HepG2 (cell line): Measurements from ENCODE around the gene OSBPL3. TPM values are rescaled to one million over a fixed set of nuclear protein-coding genes. Genes with fewer than 3 reads are reported as not detected.

ENCODE experiments used
- ATAC-seq: fragments of 200-7000 bp; cut with Tn5 transposase; 3 replicates; pipeline ENCODE4 v1.9.1; 2020; ENCODE audit warnings: mild to moderate bottlenecking, moderate library complexity
- BruUV-seq: library from RNA; stranded (reverse); fragments of 400-500 nt; replicated peaks from 2 replicates; lab custom pipeline; 2021; lab: Mats Ljungman, UMichigan
- CTCF ChIA-PET: fragments of 300-600 bp; formaldehyde crosslinking; extraction: SDS; loops from one replicate; lab custom pipeline; 2021; ENCODE audit warnings: low total read pairs, inconsistent platforms, low intra/inter-chr PET ratio; lab: Yijun Ruan, JAX
- POLR2A ChIA-PET: fragments of 350-600 bp; sonication (Branson Sonifier 250); formaldehyde crosslinking; loops from one replicate; lab custom pipeline; 2020; ENCODE audit warnings: antibody characterized with exemption, inconsistent platforms; lab: Yijun Ruan, JAX
- DNase-seq: peaks from one replicate; pipeline ENCODE4 v3.0.0-alpha.2; 2015; ENCODE audit warnings: low spot score
- FAIRE-seq: peaks from 3 replicates; lab custom pipeline; 2011; peaks lifted over from hg19 to GRCh38; lab: Jason Lieb, UNC
- H2AFZ ChIP-seq: one replicate; pipeline ENCODE4 v1.6.1; 2011; ENCODE audit warnings: low read length, inconsistent platforms
- H3K27ac ChIP-seq: fragments of 300-600 bp; 3 replicates; pipeline ENCODE4 v1.8.0; 2011; ENCODE audit warnings: mixed run types, mild to moderate bottlenecking, mixed read lengths, low read length, inconsistent platforms; ENCODE audit not compliant: insufficient read depth; ENCODE audit errors: extremely low read length
- H3K27me3 ChIP-seq, 2 experiments: fragments of 200-600 bp in 1 of 2; 2 replicates in 1 of 2; 3 replicates in 1 of 2; pipeline versions ENCODE4 v1.6.0 to v1.8.0; 2011; ENCODE audit warnings: low read length in 2 of 2, mild to moderate bottlenecking in 2 of 2, moderate library complexity in 2 of 2, inconsistent platforms in 1 of 2; ENCODE audit not compliant: insufficient read depth in 2 of 2, control insufficient read depth in 1 of 2
- H3K36me3 ChIP-seq, 2 experiments: fragments of 200-600 bp in 1 of 2; replicated peaks in 1 of 2; 2 replicates in 1 of 2; 3 replicates in 1 of 2; pipeline versions ENCODE4 v1.5.1 to v1.8.0; 2011; ENCODE audit warnings: low read length in 2 of 2, inconsistent platforms in 1 of 2; ENCODE audit not compliant: insufficient read depth in 2 of 2, control insufficient read depth in 1 of 2
- H3K4me1 ChIP-seq: 2 replicates; pipeline ENCODE4 v1.5.1; 2012; ENCODE audit warnings: low read length, inconsistent platforms; ENCODE audit not compliant: insufficient read depth
- H3K4me2 ChIP-seq: 2 replicates; pipeline ENCODE4 v1.6.0; 2011; ENCODE audit warnings: low read depth, low read length, inconsistent platforms
- H3K4me3 ChIP-seq, 3 experiments: fragments of 200-600 bp in 1 of 3; sonication (generic), shearing (Covaris generic) in 1 of 3; replicated peaks in 1 of 3; 2 replicates each; pipeline ENCODE4 v1.5.1; 2011 to 2016; ENCODE audit warnings: low read length in 3 of 3, inconsistent platforms in 2 of 3, low read depth in 2 of 3, mild to moderate bottlenecking in 2 of 3, control low read depth in 1 of 3, mixed read lengths in 1 of 3; ENCODE audit not compliant: insufficient read depth in 1 of 3
- H3K79me2 ChIP-seq: one replicate; pipeline ENCODE4 v1.6.1; 2011; ENCODE audit warnings: low read length, inconsistent platforms; ENCODE audit not compliant: insufficient read depth
- H3K9ac ChIP-seq: 2 replicates; pipeline ENCODE4 v1.6.0; 2011; ENCODE audit warnings: mild to moderate bottlenecking, low read depth, low read length, inconsistent platforms; ENCODE audit not compliant: insufficient read depth
- H3K9me3 ChIP-seq: 2 replicates; pipeline ENCODE4 v1.5.1; 2012; ENCODE audit warnings: mild to moderate bottlenecking, low read length
- H4K20me1 ChIP-seq: 2 replicates; pipeline ENCODE4 v1.6.0; 2011; ENCODE audit warnings: inconsistent platforms, mild to moderate bottlenecking, low read length, moderate library complexity; ENCODE audit not compliant: insufficient read depth
- ATRX ChIP-seq: sonication (generic); formaldehyde crosslinking; IDR thresholded peaks from 2 replicates; pipeline ENCODE4 v1.4.0; 2020; ENCODE audit warnings: missing genetic modification reagents, borderline replicate concordance
- CENPX ChIP-seq: sonication (generic); formaldehyde crosslinking; IDR thresholded peaks from 2 replicates; pipeline ENCODE4 v1.9.0; 2021; ENCODE audit warnings: mild to moderate bottlenecking, missing genetic modification reagents, moderate library complexity
- DBP ChIP-seq: sonication (generic); formaldehyde crosslinking; IDR thresholded peaks from 2 replicates; pipeline ENCODE4 v1.4.0; 2020; ENCODE audit warnings: missing genetic modification reagents; ENCODE audit errors: not compliant biosample characterization
- FOXP1 ChIP-seq, 2 experiments: fragments of 450-650 bp in 1 of 2; IDR thresholded peaks; 2 replicates each; pipeline ENCODE4 v1.6.1; 2017 to 2018; ENCODE audit warnings: antibody characterized with exemption in 1 of 2
- GMEB1 ChIP-seq: sonication (generic); formaldehyde crosslinking; IDR thresholded peaks from 2 replicates; pipeline ENCODE4 v1.5.1; 2020; ENCODE audit warnings: missing genetic modification reagents, mild to moderate bottlenecking, borderline replicate concordance
- HBP1 ChIP-seq: IDR thresholded peaks from 2 replicates; pipeline ENCODE4 v1.6.1; 2016; ENCODE audit warnings: low read depth, control low read depth
- HNRNPLL ChIP-seq: fragments of 200-400 bp; formaldehyde crosslinking; IDR thresholded peaks from 2 replicates; pipeline ENCODE4 v1.6.1; 2017; ENCODE audit warnings: mild to moderate bottlenecking, low read depth, low read length; ENCODE audit not compliant: poor library complexity, severe bottlenecking
- IRX3 ChIP-seq: sonication (generic); formaldehyde crosslinking; IDR thresholded peaks from 2 replicates; pipeline ENCODE4 v1.8.1; 2023; ENCODE audit warnings: mild to moderate bottlenecking, low read depth, missing genetic modification reagents, borderline replicate concordance
- PHF8 ChIP-seq: sonication (generic); formaldehyde crosslinking; IDR thresholded peaks from 2 replicates; pipeline ENCODE4 v1.5.0; 2020; ENCODE audit warnings: missing genetic modification reagents
- SRF ChIP-seq: IDR thresholded peaks from 2 replicates; pipeline ENCODE4 v1.6.1; 2011; ENCODE audit warnings: mild to moderate bottlenecking, low read depth, low read length, moderate library complexity
- THAP7 ChIP-seq: sonication (generic); formaldehyde crosslinking; IDR thresholded peaks from 2 replicates; pipeline ENCODE4 v1.8.1; 2023; ENCODE audit warnings: mild to moderate bottlenecking, missing genetic modification reagents
- ZFAT ChIP-seq: sonication (generic); formaldehyde crosslinking; conservative IDR thresholded peaks from 2 replicates; pipeline ENCODE4 v1.8.1; 2023; ENCODE audit warnings: missing genetic modification reagents, inconsistent platforms
- ZMAT5 ChIP-seq: sonication (generic); formaldehyde crosslinking; IDR thresholded peaks from 2 replicates; pipeline ENCODE4 v1.5.0; 2020; ENCODE audit warnings: mild to moderate bottlenecking, low read depth, missing genetic modification reagents, borderline replicate concordance
- ZNF143 ChIP-seq: sonication (generic); formaldehyde crosslinking; IDR thresholded peaks from 2 replicates; pipeline ENCODE4 v1.4.0; 2020; ENCODE audit warnings: missing genetic modification reagents
- WGBS: methylation state at CpG from one replicate; pipeline ENCODE4 v1.1.6; 2017; ENCODE audit warnings: low lambda C conversion rate; 5-methylcytosine and 5-hydroxymethylcytosine counted together
- in situ Hi-C: cut with HindIII; loops from 2 replicates; pipeline ENCODE4 v1.10.0; 2017; ENCODE audit warnings: low pct_unique_long_range_greater_than_20kb; ENCODE audit not compliant: extremely low pct_ligation_motif_present
- intact Hi-C: fragments of 100-400 bp; cut with micrococcal nuclease; formaldehyde crosslinking; loops from one replicate; pipeline ENCODE4 v1.10.0; 2022; ENCODE audit not compliant: unreplicated experiment
- polyA plus RNA-seq, 8 experiments: library from polyadenylated mRNA; depleted of rRNA in 3 of 8; stranded (reverse) in 7 of 8; unstranded in 1 of 8; fragments of >200 nt; fragmentation: Illumina TruSeq in 4 of 8; extraction: Trizol in 4 of 8; gene quantifications; 2 replicates each; pipeline versions ENCODE4 v1.2.1 to v1.2.3, GENCODE V29; 2011 to 2016; ENCODE audit warnings: low read depth in 4 of 8, missing spikeins in 1 of 8, mixed read lengths in 1 of 8; ENCODE audit not compliant: insufficient read depth in 1 of 8
- total RNA-seq, 5 experiments: library from RNA; depleted of rRNA; stranded (reverse); fragments of >200 nt; fragmentation: Illumina TruSeq; extraction: Trizol; gene quantifications; 2 replicates each; pipeline ENCODE4 v1.2.3, GENCODE V29; 2016; ENCODE audit warnings: low read depth in 1 of 5

OSBPL3 gene
- total and polyA plus RNA-seq, 2 of the 13 experiments (the other 11 are each of a cell fraction or from before 2014, with no cell fraction given): 8.8 to 28.9 TPM

GRCh38 chr7:24877790-24878311 lies 102.1 kb downstream of the OSBPL3 start:
- in situ Hi-C loops: no loop called here
- TF ChIP-seq ZFAT (CRISPR knock-in tag) (no peak), FOXP1 (IDR thresholded peaks at IDR 0.05) (no peak), FOXP1 (CRISPR knock-in tag; IDR thresholded peaks at IDR 0.05) (no peak), THAP7 (CRISPR knock-in tag) (no peak), IRX3 (CRISPR knock-in tag) (no peak), GMEB1 (CRISPR knock-in tag) (no peak), CENPX (CRISPR knock-in tag) (no peak), ZMAT5 (CRISPR knock-in tag) (no peak), ZNF143 (no peak), PHF8 (CRISPR knock-in tag) (no peak), HBP1 (CRISPR knock-in tag) (no peak), HNRNPLL (no peak), SRF (no peak), ATRX (CRISPR knock-in tag) (no peak), DBP (no peak)

More at GRCh38 chr7:24877790-24878311, 102.1 kb downstream of the OSBPL3 start:
- WGBS: 98% methylated on average over 4 of the region's 4 CpGs
- Histone ChIP-seq H3K36me3 (no peaks in the 10 kb centered on the region), H2AFZ (no peak overlapping the region), H4K20me1 (no peaks in the 10 kb centered on the region), H3K4me3 (no peak overlapping the region), H3K4me2 (no peak overlapping the region), H3K9ac (no peak overlapping the region), H3K4me1 (no peaks in the 10 kb centered on the region), H3K27me3 (no peaks in the 10 kb centered on the region), H3K27ac (no peak overlapping the region), H3K79me2 (no peaks in the 10 kb centered on the region), H3K9me3 (no peaks in the 10 kb centered on the region)
- ChIA-PET POLR2A (no interaction called here), CTCF (no interaction called here)
- no peak for FAIRE-seq
- BruUV-seq: no TSS peak
- DNase-seq: no peak
- intact Hi-C loops: no loop called here
- ATAC-seq: no peak
